ENCODE measurements around the gene UQCR11.
A peak's percentile ranks its signal among the peaks of the same experiment; 100 is the strongest.

The UQCR11 gene

GRCh38 chr19:1613808-1614570, 8.7 kb upstream of the UQCR11 start:
- DNase-seq: no peak

GRCh38 chr19:1613146-1613545, 7.9 kb upstream of the UQCR11 start:
- DNase-seq: no peak

GRCh38 chr19:1612114-1613086, 7.1 kb upstream of the UQCR11 start:
- no peak for DNase-seq

- no peak for DNase-seq
Observed at GRCh38 chr19:1611353-1611752, 6.1 kb upstream of the UQCR11 start.

GRCh38 chr19:1610579-1610978, 5.3 kb upstream of the UQCR11 start:
- DNase-seq: no peak

- no peak for DNase-seq
Observed at GRCh38 chr19:1609680-1610474, 4.6 kb upstream of the UQCR11 start.

- DNase-seq: no peak
Observed at GRCh38 chr19:1609103-1609396, 3.8 kb upstream of the UQCR11 start.

- no peak for DNase-seq
Observed at GRCh38 chr19:1608359-1609102, 3.3 kb upstream of the UQCR11 start.

GRCh38 chr19:1606138-1606651, 933 bp upstream of the UQCR11 start:
- DNase-seq: no peak

- DNase-seq: no peak
Observed at GRCh38 chr19:1602091-1602707, 3.1 kb downstream of the UQCR11 start.

- DNase-seq: no peak
Observed at GRCh38 chr19:1601613-1602064, 3.6 kb downstream of the UQCR11 start.

GRCh38 chr19:1599460-1599846, 5.8 kb downstream of the UQCR11 start:
- no peak for DNase-seq

GRCh38 chr19:1598777-1599459, 6.3 kb downstream of the UQCR11 start:
- no peak for DNase-seq

GRCh38 chr19:1593501-1593772, 11.8 kb downstream of the UQCR11 start:
- no peak for DNase-seq

- peak; percentile 89 to 93 for DNase-seq
Observed at GRCh38 chr19:1592755-1593500, 12.3 kb downstream of the UQCR11 start, which contains the start of gene MBD3. Gene MBD3, minus strand, starts transcription at chr19:1592865. Its CDS starts 234 bp downstream, at chr19:1592631.

GRCh38 chr19:1592024-1592754, 13.1 kb downstream of the UQCR11 start:
- peak; percentile 59 to 73 for DNase-seq

GRCh38 chr19:1591421-1592023, 13.7 kb downstream of the UQCR11 start:
- DNase-seq: no peak

GRCh38 chr19:1590641-1591397, 14.4 kb downstream of the UQCR11 start:
- DNase-seq: no peak
